K562 (cell line): ENCODE measurements around the gene HPCAL1. TPM values are rescaled to one million over a fixed set of nuclear protein-coding genes. Genes with fewer than 3 reads are reported as not detected.
A peak's percentile ranks its signal among the peaks of the same experiment; 100 is the strongest.

Experiments used
- ATAC-seq: fragments of 200-7000 bp; cut with Tn5 transposase; 3 replicates; pipeline ENCODE4 v1.9.1; 2020; ENCODE audit warnings: moderate library complexity
- BruUV-seq: library from RNA; stranded (reverse); fragments of 400-500 nt; replicated peaks from 2 replicates; lab custom pipeline; 2021; lab: Mats Ljungman, UMichigan
- CTCF ChIA-PET: fragments of 300-600 bp; formaldehyde crosslinking; extraction: SDS; loops from one replicate; lab custom pipeline; 2021; ENCODE audit warnings: low intra/inter-chr PET ratio; lab: Yijun Ruan, JAX
- POLR2A ChIA-PET: fragments of 300-600, 350-650 bp; sonication (Branson Sonifier 250); formaldehyde crosslinking; extraction: SDS; loops from one replicate; lab custom pipeline; 2021; ENCODE audit warnings: antibody characterized with exemption, inconsistent platforms; lab: Yijun Ruan, JAX
- DNase-seq, 4 experiments: peaks; one replicate each; pipeline versions ENCODE4 v3.0.0 to v3.0.0-alpha.2; 2011 to 2018; ENCODE audit warnings: low spot score in 3 of 4, mixed read lengths in 3 of 4; ENCODE audit errors: extremely low read depth in 1 of 4
- FAIRE-seq: peaks from 2 replicates; lab custom pipeline; 2011; peaks lifted over from hg19 to GRCh38; lab: Jason Lieb, UNC
- H2AFZ ChIP-seq: 2 replicates; pipeline ENCODE4 v1.6.0; 2011; ENCODE audit warnings: low read depth, low read length, control low read depth, inconsistent platforms
- H3K27ac ChIP-seq: fragments of 200-600 bp; 3 replicates; pipeline ENCODE4 v1.8.0; 2011; ENCODE audit warnings: low read depth, mild to moderate bottlenecking, control low read depth, inconsistent platforms, low read length, moderate library complexity, mixed read lengths; ENCODE audit errors: extremely low read depth
- H3K27me3 ChIP-seq, 2 experiments: fragments of 300-600 bp in 1 of 2; 2 replicates in 1 of 2; 3 replicates in 1 of 2; pipeline versions ENCODE4 v1.6.0 to v1.8.0; 2011; ENCODE audit warnings: inconsistent platforms in 2 of 2, low read length in 2 of 2, mild to moderate bottlenecking in 1 of 2, mixed read lengths in 1 of 2, moderate library complexity in 1 of 2; ENCODE audit not compliant: control insufficient read depth in 2 of 2, insufficient read depth in 2 of 2
- H3K36me3 ChIP-seq: fragments of 300-600 bp; 3 replicates; pipeline ENCODE4 v1.8.0; 2011; ENCODE audit warnings: mild to moderate bottlenecking, low read length, inconsistent platforms; ENCODE audit not compliant: control insufficient read depth, insufficient read depth
- H3K4me1 ChIP-seq, 2 experiments: fragments of 200-600 bp in 1 of 2; replicated peaks in 1 of 2; 2 replicates in 1 of 2; 3 replicates in 1 of 2; pipeline versions ENCODE4 v1.5.1 to v1.8.0; 2011; ENCODE audit warnings: inconsistent platforms in 2 of 2, low read length in 2 of 2, mild to moderate bottlenecking in 1 of 2, mixed read lengths in 1 of 2, moderate library complexity in 1 of 2; ENCODE audit not compliant: control insufficient read depth in 2 of 2, insufficient read depth in 2 of 2
- H3K4me2 ChIP-seq: 2 replicates; pipeline ENCODE4 v1.6.1; 2011; ENCODE audit warnings: low read length, control low read depth, inconsistent platforms, mixed read lengths; ENCODE audit not compliant: insufficient read depth
- H3K4me3 ChIP-seq: fragments of 200-600 bp; sonication (generic), shearing (Covaris generic); 2 replicates; pipeline ENCODE4 v1.5.1; 2016; ENCODE audit warnings: control low read depth, inconsistent platforms
- H3K79me2 ChIP-seq: fragments of 200-600 bp; 3 replicates; pipeline ENCODE4 v1.8.0; 2011; ENCODE audit warnings: low read length, inconsistent platforms; ENCODE audit not compliant: control insufficient read depth, insufficient read depth
- H3K9ac ChIP-seq, 2 experiments: 2 replicates each; pipeline versions ENCODE4 v1.6.0 to v1.6.1; 2011; ENCODE audit warnings: low read depth in 2 of 2, low read length in 2 of 2, control low read depth in 1 of 2, inconsistent platforms in 1 of 2, mild to moderate bottlenecking in 1 of 2, mixed read lengths in 1 of 2; ENCODE audit not compliant: insufficient read depth in 1 of 2
- H3K9me1 ChIP-seq: one replicate; pipeline ENCODE4 v1.6.0; 2011; ENCODE audit warnings: inconsistent platforms, mild to moderate bottlenecking, low read length, moderate library complexity; ENCODE audit not compliant: control insufficient read depth, insufficient read depth
- H3K9me3 ChIP-seq: replicated peaks from 2 replicates; pipeline ENCODE4 v1.5.1; 2011; ENCODE audit warnings: low read depth, low read length, inconsistent platforms; ENCODE audit not compliant: control insufficient read depth, insufficient read depth
- H4K20me1 ChIP-seq: replicated peaks from 2 replicates; pipeline ENCODE4 v1.6.1; 2011; ENCODE audit warnings: low read length, inconsistent platforms, mixed read lengths; ENCODE audit not compliant: control insufficient read depth, insufficient read depth
- BRD4 ChIP-seq: fragments of 200-600 bp; sonication (generic); IDR thresholded peaks from 2 replicates; pipeline ENCODE4 v1.6.1; 2017; ENCODE audit warnings: inconsistent platforms
- FOXM1 ChIP-seq, 2 experiments: fragments of 450-650 bp in 1 of 2; sonication (generic) in 1 of 2; formaldehyde crosslinking in 1 of 2; IDR thresholded peaks; 2 replicates each; pipeline versions ENCODE4 v1.6.1 to v1.9.0; 2017 to 2022; ENCODE audit warnings: low read depth in 2 of 2, mild to moderate bottlenecking in 2 of 2, missing genetic modification reagents in 1 of 2, moderate library complexity in 1 of 2
- MYC ChIP-seq, 2 experiments: fragments of 250-450 bp in 1 of 2; sonication (Bioruptor Pico) in 1 of 2; IDR thresholded peaks; 2 replicates each; pipeline versions ENCODE4 v1.5.1 to v1.6.1; 2012 to 2021; ENCODE audit warnings: low read depth in 2 of 2, borderline replicate concordance in 1 of 2, improper control_type of control experiment in 1 of 2, low read length in 1 of 2, mild to moderate bottlenecking in 1 of 2, moderate library complexity in 1 of 2
- NCOA1 ChIP-seq: fragments of 450-650 bp; IDR thresholded peaks from 2 replicates; pipeline ENCODE4 v1.6.1; 2016; ENCODE audit warnings: low read depth
- NR2C2 ChIP-seq, 2 experiments: fragments of 200-800 bp in 1 of 2; sonication (Bioruptor generic) in 1 of 2; sonication (generic) in 1 of 2; formaldehyde crosslinking in 1 of 2; IDR thresholded peaks; 2 replicates each; pipeline versions ENCODE4 v1.6.1 to v1.8.0; 2016 to 2022; ENCODE audit warnings: mild to moderate bottlenecking in 1 of 2, missing compliant biosample characterization in 1 of 2, missing genetic modification characterization in 1 of 2, missing genetic modification reagents in 1 of 2
- ZNF143 ChIP-seq: sonication (generic); formaldehyde crosslinking; IDR thresholded peaks from 2 replicates; pipeline ENCODE4 v1.9.0; 2022; ENCODE audit warnings: mild to moderate bottlenecking, missing genetic modification reagents
- ZNF212 ChIP-seq: fragments of 450-650 bp; formaldehyde crosslinking; IDR thresholded peaks from 2 replicates; pipeline ENCODE4 v1.4.0; 2020; ENCODE audit warnings: mild to moderate bottlenecking
- WGBS: fragments of 100-300 bp; shearing (Covaris generic); methylation state at CpG from one replicate; pipeline ENCODE4 v1.1.6; 2016; ENCODE audit warnings: low coverage, mixed read lengths; ENCODE audit not compliant: insufficient coverage; ENCODE audit errors: missing lambda C conversion rate; 5-methylcytosine and 5-hydroxymethylcytosine counted together
- in situ Hi-C: fragments of 300-500 bp; cut with MboI; formaldehyde crosslinking; loops from 4 replicates; pipeline ENCODE4 v1.15.0; 2018; ENCODE audit warnings: inconsistent platforms, mixed read lengths
- intact Hi-C: fragments of 100-400 bp; cut with micrococcal nuclease; formaldehyde crosslinking; loops from 2 replicates; pipeline ENCODE4 v1.14.2; 2022
- polyA plus RNA-seq, 8 experiments: library from polyadenylated mRNA; depleted of rRNA in 4 of 8; stranded (reverse) in 5 of 8; unstranded in 3 of 8; fragments of >200 nt; fragmentation: Nextera tagmentation in 2 of 8; fragmentation: Illumina TruSeq in 1 of 8; extraction: Ambion mirVana in 2 of 8; extraction: Trizol in 1 of 8; gene quantifications; 2 replicates each; pipeline versions ENCODE4 v1.2.1 to v1.2.3, GENCODE V29; 2011 to 2014; ENCODE audit warnings: inconsistent platforms in 1 of 8, missing spikeins in 1 of 8
- total RNA-seq, 7 experiments: library from RNA; depleted of rRNA in 6 of 7; stranded (reverse); fragments of >200 nt in 6 of 7; fragmentation: Illumina TruSeq in 2 of 7; extraction: Trizol in 2 of 7; gene quantifications; 2 replicates each; pipeline versions ENCODE4 v1.2.1 to v1.2.3, GENCODE V29; 2011 to 2021; ENCODE audit warnings: low replicate concordance in 1 of 7
- TF ChIP-seq, protein P1 (sequence below): fragments of 450-650 bp; IDR thresholded peaks from 2 replicates; pipeline ENCODE4 v1.6.1; 2017; ENCODE audit warnings: antibody characterized with exemption
- TF ChIP-seq, protein P2 (sequence below): fragments of 450-650 bp; formaldehyde crosslinking; conservative IDR thresholded peaks from 2 replicates; pipeline ENCODE4 v1.4.0; 2022; ENCODE audit warnings: mild to moderate bottlenecking, missing genetic modification characterization
- TF ChIP-seq, protein P3 (sequence below): fragments of 450-650 bp; IDR thresholded peaks from 2 replicates; pipeline ENCODE4 v1.6.1; 2016; ENCODE audit warnings: borderline replicate concordance
- TF ChIP-seq, protein P4 (sequence below): fragments of 450-650 bp; IDR thresholded peaks from 2 replicates; pipeline ENCODE4 v1.6.1; 2018; ENCODE audit warnings: mild to moderate bottlenecking, low read depth; ENCODE audit not compliant: partially characterized antibody

The HPCAL1 gene
- total and polyA plus RNA-seq, 9 of the 15 experiments (the other 6 are each of a cell fraction or from before 2014, with no cell fraction given), result 2.7 to 65.5 (median 23.9) TPM

DNA sequence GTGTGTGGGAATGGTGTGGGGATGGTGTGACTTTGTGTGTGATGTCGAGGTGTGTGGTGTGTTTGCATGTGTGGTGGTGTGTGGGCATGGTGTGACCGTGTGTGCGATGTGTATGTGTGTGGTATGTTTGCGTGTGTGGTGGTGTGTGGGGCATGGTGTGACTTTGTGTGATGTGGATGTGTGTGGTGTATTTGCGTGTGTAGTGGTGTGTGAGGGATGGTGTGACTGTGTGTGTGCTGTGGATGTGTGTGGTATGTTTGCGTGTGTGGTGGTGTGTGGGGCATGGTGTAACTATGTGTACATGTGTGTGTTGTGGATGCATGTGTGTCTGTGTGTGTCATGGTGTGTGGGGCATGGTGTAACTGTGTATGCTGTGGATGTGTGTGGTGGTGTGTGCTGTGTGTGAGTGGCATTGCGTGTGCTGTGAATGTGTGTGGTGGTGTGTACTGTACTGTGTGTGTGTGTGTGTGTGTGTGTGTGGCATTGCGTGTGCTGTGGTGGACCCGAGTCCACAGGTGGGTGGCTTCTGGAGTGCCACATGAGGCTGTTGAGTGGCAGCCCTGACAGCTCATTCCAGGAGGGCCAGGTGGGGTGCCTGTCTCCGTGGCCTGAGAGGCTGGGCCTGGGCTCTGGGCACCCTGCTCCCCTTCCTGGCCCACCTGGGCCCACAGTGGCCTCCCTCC, 130.7 kb downstream of the HPCAL1 start:
- intact Hi-C loops, result loop anchor here (10.0 kb wide), 1 partner anchor 629 kb away; no protein-coding TSS in a partner anchor
- no peak overlapping the region for H3K4me2 ChIP-seq
- no peaks in the 10 kb centered on the region for H3K36me3 ChIP-seq
- 85% methylated on average over 8 of the region's 10 CpGs for WGBS
- H2AFZ ChIP-seq, result no peak overlapping the region; the same call in 1 of the 2 replicates
- H3K9me3 ChIP-seq, result no peaks in the 10 kb centered on the region
- H4K20me1 ChIP-seq, result no peaks in the 10 kb centered on the region
- ATAC-seq, result no peak
- in situ Hi-C loops, result loop anchor here (10.0 kb wide), 1 partner anchor 639 kb away; no protein-coding TSS in a partner anchor
- H3K4me3 ChIP-seq, result no peak overlapping the region
- no peak overlapping the region; the same call in 2 of the 3 replicates for H3K27ac ChIP-seq
- ChIA-PET CTCF (interaction anchor here (0.5 to 2.1 kb wide), 4 partner anchors 22 to 309 kb away, joined by 3 to 21 read pairs (median 3); no protein-coding TSS in a partner anchor), POLR2A (interaction anchor here (0.6 to 3.1 kb wide), 3 partner anchors 14 to 309 kb away, joined by 3 to 14 read pairs (median 9); no protein-coding TSS in a partner anchor)
- H3K4me1 ChIP-seq, result peaks cover 9 to 51% of the 10 kb centered on the region in 2 experiments
- DNase-seq, result no peak
- no peaks in the 10 kb centered on the region for H3K79me2 ChIP-seq
- no peaks in the 10 kb centered on the region for H3K9me1 ChIP-seq
- H3K27me3 ChIP-seq, result no peaks in the 10 kb centered on the region
- H3K9ac ChIP-seq, result peak overlapping the region in 1 of 2 experiments; percentile 82; a peak in 2 of 4 replicates
- BruUV-seq, result no TSS peak
- FAIRE-seq, result no peak
- TF ChIP-seq, protein P1, sequence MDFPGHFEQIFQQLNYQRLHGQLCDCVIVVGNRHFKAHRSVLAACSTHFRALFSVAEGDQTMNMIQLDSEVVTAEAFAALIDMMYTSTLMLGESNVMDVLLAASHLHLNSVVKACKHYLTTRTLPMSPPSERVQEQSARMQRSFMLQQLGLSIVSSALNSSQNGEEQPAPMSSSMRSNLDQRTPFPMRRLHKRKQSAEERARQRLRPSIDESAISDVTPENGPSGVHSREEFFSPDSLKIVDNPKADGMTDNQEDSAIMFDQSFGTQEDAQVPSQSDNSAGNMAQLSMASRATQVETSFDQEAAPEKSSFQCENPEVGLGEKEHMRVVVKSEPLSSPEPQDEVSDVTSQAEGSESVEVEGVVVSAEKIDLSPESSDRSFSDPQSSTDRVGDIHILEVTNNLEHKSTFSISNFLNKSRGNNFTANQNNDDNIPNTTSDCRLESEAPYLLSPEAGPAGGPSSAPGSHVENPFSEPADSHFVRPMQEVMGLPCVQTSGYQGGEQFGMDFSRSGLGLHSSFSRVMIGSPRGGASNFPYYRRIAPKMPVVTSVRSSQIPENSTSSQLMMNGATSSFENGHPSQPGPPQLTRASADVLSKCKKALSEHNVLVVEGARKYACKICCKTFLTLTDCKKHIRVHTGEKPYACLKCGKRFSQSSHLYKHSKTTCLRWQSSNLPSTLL, result no peak
- no peak for TF ChIP-seq MYC (IDR thresholded peaks at IDR 0.05; ENCODE audit: low read depth, low read length)
- no peak for TF ChIP-seq MYC (CRISPR knock-in tag; IDR thresholded peaks at IDR 0.05; ENCODE audit: borderline replicate concordance, low read depth)
- TF ChIP-seq FOXM1 (IDR thresholded peaks at IDR 0.05; ENCODE audit: low read depth), result no peak
- TF ChIP-seq FOXM1 (CRISPR knock-in tag; IDR thresholded peaks at IDR 0.05; ENCODE audit: low read depth), result no peak; the same call in 1 of the 2 replicates
- TF ChIP-seq, protein P2, sequence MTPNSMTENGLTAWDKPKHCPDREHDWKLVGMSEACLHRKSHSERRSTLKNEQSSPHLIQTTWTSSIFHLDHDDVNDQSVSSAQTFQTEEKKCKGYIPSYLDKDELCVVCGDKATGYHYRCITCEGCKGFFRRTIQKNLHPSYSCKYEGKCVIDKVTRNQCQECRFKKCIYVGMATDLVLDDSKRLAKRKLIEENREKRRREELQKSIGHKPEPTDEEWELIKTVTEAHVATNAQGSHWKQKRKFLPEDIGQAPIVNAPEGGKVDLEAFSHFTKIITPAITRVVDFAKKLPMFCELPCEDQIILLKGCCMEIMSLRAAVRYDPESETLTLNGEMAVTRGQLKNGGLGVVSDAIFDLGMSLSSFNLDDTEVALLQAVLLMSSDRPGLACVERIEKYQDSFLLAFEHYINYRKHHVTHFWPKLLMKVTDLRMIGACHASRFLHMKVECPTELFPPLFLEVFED, result no peak
- TF ChIP-seq, protein P3, sequence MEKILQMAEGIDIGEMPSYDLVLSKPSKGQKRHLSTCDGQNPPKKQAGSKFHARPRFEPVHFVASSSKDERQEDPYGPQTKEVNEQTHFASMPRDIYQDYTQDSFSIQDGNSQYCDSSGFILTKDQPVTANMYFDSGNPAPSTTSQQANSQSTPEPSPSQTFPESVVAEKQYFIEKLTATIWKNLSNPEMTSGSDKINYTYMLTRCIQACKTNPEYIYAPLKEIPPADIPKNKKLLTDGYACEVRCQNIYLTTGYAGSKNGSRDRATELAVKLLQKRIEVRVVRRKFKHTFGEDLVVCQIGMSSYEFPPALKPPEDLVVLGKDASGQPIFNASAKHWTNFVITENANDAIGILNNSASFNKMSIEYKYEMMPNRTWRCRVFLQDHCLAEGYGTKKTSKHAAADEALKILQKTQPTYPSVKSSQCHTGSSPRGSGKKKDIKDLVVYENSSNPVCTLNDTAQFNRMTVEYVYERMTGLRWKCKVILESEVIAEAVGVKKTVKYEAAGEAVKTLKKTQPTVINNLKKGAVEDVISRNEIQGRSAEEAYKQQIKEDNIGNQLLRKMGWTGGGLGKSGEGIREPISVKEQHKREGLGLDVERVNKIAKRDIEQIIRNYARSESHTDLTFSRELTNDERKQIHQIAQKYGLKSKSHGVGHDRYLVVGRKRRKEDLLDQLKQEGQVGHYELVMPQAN, result peak; percentile 38; the same call in 1 of the 2 replicates
- TF ChIP-seq, protein P4, sequence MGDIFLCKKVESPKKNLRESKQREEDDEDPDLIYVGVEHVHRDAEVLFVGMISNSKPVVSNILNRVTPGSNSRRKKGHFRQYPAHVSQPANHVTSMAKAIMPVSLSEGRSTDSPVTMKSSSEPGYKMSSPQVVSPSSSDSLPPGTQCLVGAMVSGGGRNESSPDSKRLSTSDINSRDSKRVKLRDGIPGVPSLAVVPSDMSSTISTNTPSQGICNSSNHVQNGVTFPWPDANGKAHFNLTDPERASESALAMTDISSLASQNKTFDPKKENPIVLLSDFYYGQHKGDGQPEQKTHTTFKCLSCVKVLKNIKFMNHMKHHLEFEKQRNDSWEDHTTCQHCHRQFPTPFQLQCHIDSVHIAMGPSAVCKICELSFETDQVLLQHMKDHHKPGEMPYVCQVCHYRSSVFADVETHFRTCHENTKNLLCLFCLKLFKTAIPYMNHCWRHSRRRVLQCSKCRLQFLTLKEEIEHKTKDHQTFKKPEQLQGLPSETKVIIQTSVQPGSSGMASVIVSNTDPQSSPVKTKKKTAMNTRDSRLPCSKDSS, result peak; percentile 26
- TF ChIP-seq BRD4, result no peak
- TF ChIP-seq ZNF212 (CRISPR knock-in tag), result no peak
- TF ChIP-seq NR2C2 (CRISPR knock-in tag; IDR thresholded peaks at IDR 0.05), result no peak
- no peak for TF ChIP-seq NR2C2 (tag; IDR thresholded peaks at IDR 0.05)
- TF ChIP-seq NCOA1, result no peak
- no peak for TF ChIP-seq ZNF143 (CRISPR knock-in tag)
